Tibial nerve (tissue), 4 donors: ENCODE data around the gene IFNB1.

Source experiments
- CTCF ChIP-seq, 5 experiments: fragments of 200-600 bp in 3 of 5; fragments of 450-650 bp in 2 of 5; sonication (generic) in 3 of 5; IDR thresholded peaks; one replicate each; pipeline ENCODE4 v1.5.1; 2016 to 2019; ENCODE audit warnings: antibody characterized with exemption in 5 of 5, mild to moderate bottlenecking in 3 of 5, moderate library complexity in 2 of 5
- EP300 ChIP-seq, 2 donors: sonication (generic); formaldehyde crosslinking; IDR thresholded peaks; one replicate each; pipeline ENCODE4 v1.6.1; 2017; ENCODE audit warnings: antibody characterized with exemption in 2 of 2, mild to moderate bottlenecking in 1 of 2

GRCh38 chr9:21029661-21030060 is 48.1 kb downstream of the IFNB1 start:
- TF ChIP-seq CTCF (IDR thresholded peaks at IDR 0.05) (no peak), EP300 (IDR thresholded peaks at IDR 0.05) (no peak)
